ENCODE data around the gene KCNK1.

Gene KCNK1

GRCh38 chr1:233707880-233708815 lies 94.2 kb downstream of the KCNK1 start:
- no peak for DNase-seq

- DNase-seq, result peak; percentile 1
Observed at GRCh38 chr1:233710031-233710430, 96.1 kb downstream of the KCNK1 start.

GRCh38 chr1:233710507-233710906 lies 96.6 kb downstream of the KCNK1 start:
- no peak for DNase-seq

DNA sequence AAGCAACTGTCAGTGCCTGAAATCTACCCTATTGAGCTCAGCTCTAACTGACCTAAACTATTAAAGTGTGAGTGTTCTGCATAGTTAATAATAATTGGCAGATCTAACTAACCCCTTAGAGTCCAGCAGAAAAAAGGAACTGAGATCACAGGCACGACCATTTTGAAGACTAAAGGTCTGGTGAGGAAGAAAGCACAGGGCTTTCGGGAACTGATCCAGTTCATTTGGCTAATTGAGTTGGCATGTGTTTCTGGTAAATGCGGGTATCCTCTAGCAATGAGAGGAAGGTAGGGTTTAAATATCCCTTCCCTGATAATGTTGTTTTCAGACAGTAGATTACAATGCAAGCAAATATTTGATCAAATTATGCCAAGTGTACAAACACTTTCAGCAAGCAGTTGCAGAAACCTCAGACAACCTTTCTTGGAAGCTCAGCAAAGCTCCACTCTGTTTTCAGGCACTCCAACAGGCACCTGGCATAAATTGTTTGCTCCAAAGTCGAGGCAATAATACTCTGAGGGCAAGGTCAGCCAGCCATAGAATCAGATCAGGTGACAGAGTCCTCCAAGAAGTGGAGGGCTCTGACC lies 100.8 kb downstream of the KCNK1 start:
- no peak for DNase-seq

GRCh38 chr1:233718057-233718456 lies 104.2 kb downstream of the KCNK1 start:
- no peak for DNase-seq

DNA sequence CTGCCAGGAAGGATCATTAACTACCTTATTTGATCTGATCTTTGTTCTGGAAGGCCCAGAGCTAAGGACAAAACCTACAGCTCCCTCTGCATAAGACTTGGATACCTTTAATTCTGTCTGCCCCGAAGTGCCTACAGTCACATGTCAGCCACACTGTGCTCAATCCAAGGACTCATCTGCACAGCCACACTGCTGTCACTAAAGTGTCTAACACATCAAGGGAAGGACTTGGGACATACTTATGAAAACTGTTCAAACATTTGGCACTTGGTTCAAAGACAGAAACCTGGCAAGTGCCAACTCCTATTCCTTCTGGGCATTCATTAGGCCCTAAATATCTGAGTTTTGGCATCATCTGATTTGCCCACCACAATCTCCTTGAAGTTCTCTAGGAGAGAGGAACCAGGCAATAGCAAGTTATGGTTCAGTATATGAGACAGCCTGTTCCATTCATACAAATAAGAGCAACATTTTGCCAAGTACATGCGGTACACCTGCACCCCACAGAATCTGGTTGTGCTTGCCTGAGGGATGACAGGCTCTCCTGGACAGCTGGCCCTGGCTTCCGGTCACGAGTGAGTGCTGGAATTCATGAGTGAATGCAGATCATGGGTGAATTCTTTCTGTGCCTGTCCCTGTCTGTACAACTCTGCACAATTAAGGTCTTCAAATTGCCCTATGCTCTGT lies 105.9 kb downstream of the KCNK1 start:
- DNase-seq, result no peak

GRCh38 chr1:233721004-233721595 lies 107.2 kb downstream of the KCNK1 start:
- no peak for DNase-seq
